Activated CD4-positive, alpha-beta T cell treated with anti-CD3 and anti-CD28 coated beads for 36 hours (primary cell): ENCODE data around the gene TMEM141. TPM values are rescaled to one million over a fixed set of nuclear protein-coding genes. Genes with fewer than 3 reads are reported as not detected.
A peak's percentile ranks its signal among the peaks of the same experiment; 100 is the strongest.
"Not testable (repeated sequence)": the region's sequence is repeated elsewhere in the genome, so short reads cannot be mapped to it uniquely, and the experiment has no call there.

Experiments used
- ATAC-seq: fragments of 200-7000 bp; cut with Tn5 transposase; one replicate; pipeline ENCODE4 v1.10.0; 2021; ENCODE audit warnings: mild to moderate bottlenecking, moderate library complexity
- CTCF ChIA-PET: fragments of 350-600 bp; sonication (Branson Sonifier 250); formaldehyde crosslinking; loops from one replicate; lab custom pipeline; 2021; ENCODE audit warnings: antibody characterized with exemption; lab: Charles Lee
- POLR2A ChIA-PET: fragments of 350-600 bp; sonication (Branson Sonifier 250); formaldehyde crosslinking; loops from one replicate; lab custom pipeline; 2021; ENCODE audit warnings: antibody characterized with exemption, inconsistent platforms; lab: Charles Lee
- DNase-seq: peaks from one replicate; pipeline ENCODE4 v3.0.0-alpha.2; 2020
- H3K27ac Mint-ChIP-seq: one replicate; pipeline ENCODE4 v1.8.0; 2021; ENCODE audit warnings: mixed read lengths
- H3K27me3 Mint-ChIP-seq: one replicate; pipeline ENCODE4 v1.8.0; 2021; ENCODE audit warnings: mixed read lengths
- H3K36me3 Mint-ChIP-seq: one replicate; pipeline ENCODE4 v1.8.0; 2021; ENCODE audit warnings: low read depth, mixed read lengths
- H3K4me1 Mint-ChIP-seq: one replicate; pipeline ENCODE4 v1.8.0; 2021; ENCODE audit warnings: mixed read lengths
- H3K4me3 Mint-ChIP-seq: one replicate; pipeline ENCODE4 v1.8.0; 2021; ENCODE audit warnings: mild to moderate bottlenecking, moderate library complexity, mixed read lengths
- H3K9me3 Mint-ChIP-seq: one replicate; pipeline ENCODE4 v1.8.0; 2021; ENCODE audit warnings: low read depth, mixed read lengths
- intact Hi-C, 2 experiments: fragments of 100-400 bp; cut with DNase I in 1 of 2; cut with micrococcal nuclease in 1 of 2; formaldehyde crosslinking; loops; one replicate each; pipeline versions ENCODE4 v1.14.2 to v1.15.1; 2022 to 2024; cut with DNase I, micrococcal nuclease
- total RNA-seq, 2 experiments: library from RNA; stranded (reverse); gene quantifications; one replicate each; pipeline ENCODE4 v1.2.3, GENCODE V29; 2021

Gene TMEM141
- total RNA-seq, 2 experiments from 2014 or later, result 30.9 to 47.1 TPM

DNA sequence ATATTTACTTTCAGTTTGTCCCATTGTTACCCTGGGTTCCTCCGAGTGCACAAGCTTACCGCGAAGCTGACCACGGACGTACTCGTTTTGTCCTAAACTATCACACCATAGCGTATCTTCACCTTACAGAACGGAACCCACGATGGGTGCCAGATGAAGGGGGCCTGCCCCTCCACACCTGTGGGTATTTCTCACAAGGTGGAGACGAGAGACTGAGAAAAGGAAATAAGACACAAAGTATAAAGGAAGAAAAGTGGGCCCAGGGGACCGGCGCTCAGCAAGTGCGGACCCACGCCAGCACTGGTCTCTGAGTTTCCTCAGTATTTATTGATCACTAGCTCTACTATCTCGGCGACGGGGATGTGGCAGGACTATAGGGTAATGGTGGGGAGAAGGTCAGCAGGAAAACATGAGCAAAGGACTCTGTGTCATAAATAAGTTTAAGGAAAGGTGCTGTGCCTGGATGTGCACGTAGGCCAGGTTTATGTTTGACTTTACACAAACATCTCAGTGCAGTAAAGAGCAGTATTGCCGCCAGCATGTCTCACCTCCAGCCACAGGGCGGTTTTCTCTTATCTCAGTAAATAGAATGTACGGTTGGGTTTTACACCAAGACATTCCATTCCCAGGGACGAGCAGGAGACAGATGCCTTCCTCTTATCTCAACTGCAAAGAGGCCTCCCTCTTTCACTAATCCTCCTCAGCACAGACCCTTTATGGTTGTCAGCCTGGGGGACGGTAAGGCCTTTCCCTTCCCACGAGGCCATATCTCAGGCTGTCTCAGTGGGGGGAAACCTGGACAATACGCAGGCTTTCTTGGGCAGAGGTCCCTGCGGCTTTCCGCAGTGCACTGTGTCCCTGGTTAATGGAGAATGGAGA, 2.3 kb upstream of the TMEM141 start:
- intact Hi-C loops, result loop anchor here in 1 of 2 experiments (10.0 kb wide), 2 partner anchors 276 to 436 kb away; partner anchors contain the start of genes CYSRT1, RNF208 and RNF224
- not testable (repeated sequence) for H3K27me3 Mint-ChIP-seq, H3K27ac Mint-ChIP-seq, H3K9me3 Mint-ChIP-seq, H3K36me3 Mint-ChIP-seq, ATAC-seq, DNase-seq, H3K4me3 Mint-ChIP-seq
- ChIA-PET CTCF (interaction anchor here (0.7 to 2.5 kb wide), 6 partner anchors 11 to 275 kb away, joined by 3 to 17 read pairs (median 5); no protein-coding TSS in a partner anchor), POLR2A (interaction anchor here (0.6 kb wide), 1 partner anchor 84 kb away, joined by 3 read pairs; no protein-coding TSS in a partner anchor)
- H3K4me1 Mint-ChIP-seq, result peaks cover 19% of the 10 kb centered on the region

DNA sequence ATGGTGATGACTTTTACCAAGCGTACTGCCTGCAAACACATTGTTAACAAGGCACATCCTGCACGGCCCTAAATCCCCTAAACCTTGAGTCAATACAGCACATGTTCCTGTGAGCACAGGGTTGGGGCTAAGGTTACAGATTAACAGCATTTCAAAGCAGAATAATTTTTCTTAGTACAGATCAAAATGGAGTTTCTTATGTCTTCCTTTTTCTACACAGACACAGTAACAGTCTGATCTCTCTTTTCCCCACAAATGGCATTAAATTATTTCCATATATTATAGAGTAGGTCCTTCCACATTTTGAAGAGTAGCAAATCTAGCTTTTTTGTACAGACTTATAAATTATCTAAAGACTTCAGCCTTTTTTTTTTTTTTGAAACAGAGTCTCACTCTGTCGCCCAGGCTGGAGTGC, 1.6 kb upstream of the TMEM141 start:
- peaks cover 19% of the 10 kb centered on the region for H3K4me1 Mint-ChIP-seq
- H3K27ac Mint-ChIP-seq, result no peak overlapping the region
- POLR2A ChIA-PET, result no interaction called here
- H3K36me3 Mint-ChIP-seq, result no peaks in the 10 kb centered on the region
- DNase-seq (no peak), ATAC-seq (no peak)
- H3K27me3 Mint-ChIP-seq, result no peaks in the 10 kb centered on the region
- intact Hi-C loops, result loop anchor here in 1 of 2 experiments (10.0 kb wide), 2 partner anchors 275 to 435 kb away; partner anchors contain the start of genes CYSRT1, RNF208 and RNF224
- H3K9me3 Mint-ChIP-seq, result no peaks in the 10 kb centered on the region
- CTCF ChIA-PET, result interaction anchor here (1.5 to 1.7 kb wide), 2 partner anchors 17 to 240 kb away, joined by 3 to 7 read pairs; no protein-coding TSS in a partner anchor
- no peak overlapping the region for H3K4me3 Mint-ChIP-seq

DNA sequence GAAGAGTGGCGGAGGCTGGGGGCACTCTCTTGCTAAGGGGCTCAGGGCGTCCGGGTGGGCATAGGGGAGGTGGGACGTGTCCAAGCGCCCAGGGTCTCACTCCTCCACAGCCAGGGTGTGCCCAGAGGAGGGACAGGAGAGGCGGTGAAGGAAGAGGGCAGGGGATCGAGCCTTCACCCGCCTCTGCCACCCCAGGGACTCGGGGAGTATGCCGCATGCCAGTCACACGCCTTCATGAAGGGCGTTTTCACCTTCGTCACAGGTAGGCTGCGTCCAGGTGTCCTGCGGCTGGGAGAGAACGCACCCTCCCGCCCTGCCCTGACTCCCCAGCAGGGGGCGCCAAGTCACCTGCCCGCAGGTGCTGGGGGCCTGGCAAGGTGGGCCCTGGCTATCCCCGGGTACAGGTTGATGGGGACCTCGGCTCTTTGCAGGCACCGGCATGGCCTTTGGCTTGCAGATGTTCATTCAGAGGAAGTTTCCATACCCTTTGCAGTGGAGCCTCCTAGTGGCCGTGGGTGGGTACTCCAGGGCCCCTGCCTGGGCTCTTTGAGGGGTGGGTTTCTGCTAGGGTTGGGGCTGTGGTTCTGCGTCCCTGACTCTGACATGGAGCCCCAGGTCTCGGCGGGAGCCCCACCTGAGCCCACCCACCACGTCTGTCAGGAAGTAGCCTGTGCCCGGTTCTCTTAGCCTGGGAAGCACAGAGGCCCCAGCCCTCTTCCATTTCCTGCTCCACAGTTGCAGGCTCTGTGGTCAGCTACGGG, 552 bp downstream of the TMEM141 start:
- peak; percentile 80 for DNase-seq
- Mint-ChIP-seq H3K36me3 (no peaks in the 10 kb centered on the region), H3K27ac (peak overlapping the region; percentile 84), H3K4me1 (peaks cover 26% of the 10 kb centered on the region), H3K4me3 (peak overlapping the region; percentile 80), H3K9me3 (no peaks in the 10 kb centered on the region), H3K27me3 (no peaks in the 10 kb centered on the region)
- peak; percentile 8 for ATAC-seq
- POLR2A ChIA-PET, result no interaction called here
- intact Hi-C loops, result loop anchor here (1.0 to 10.0 kb wide), 28 partner anchors 9 to 813 kb away; partner anchors contain the start of genes PAXX (in 2 of the 2), PHPT1 (in 2 of the 2), TRAF2 (in 2 of the 2) and ANAPC2 (in 1 of the 2)
- CTCF ChIA-PET, result interaction anchor here (0.6 to 1.2 kb wide), 6 partner anchors 10 to 505 kb away, joined by 3 to 5 read pairs (median 3); no protein-coding TSS in a partner anchor

DNA sequence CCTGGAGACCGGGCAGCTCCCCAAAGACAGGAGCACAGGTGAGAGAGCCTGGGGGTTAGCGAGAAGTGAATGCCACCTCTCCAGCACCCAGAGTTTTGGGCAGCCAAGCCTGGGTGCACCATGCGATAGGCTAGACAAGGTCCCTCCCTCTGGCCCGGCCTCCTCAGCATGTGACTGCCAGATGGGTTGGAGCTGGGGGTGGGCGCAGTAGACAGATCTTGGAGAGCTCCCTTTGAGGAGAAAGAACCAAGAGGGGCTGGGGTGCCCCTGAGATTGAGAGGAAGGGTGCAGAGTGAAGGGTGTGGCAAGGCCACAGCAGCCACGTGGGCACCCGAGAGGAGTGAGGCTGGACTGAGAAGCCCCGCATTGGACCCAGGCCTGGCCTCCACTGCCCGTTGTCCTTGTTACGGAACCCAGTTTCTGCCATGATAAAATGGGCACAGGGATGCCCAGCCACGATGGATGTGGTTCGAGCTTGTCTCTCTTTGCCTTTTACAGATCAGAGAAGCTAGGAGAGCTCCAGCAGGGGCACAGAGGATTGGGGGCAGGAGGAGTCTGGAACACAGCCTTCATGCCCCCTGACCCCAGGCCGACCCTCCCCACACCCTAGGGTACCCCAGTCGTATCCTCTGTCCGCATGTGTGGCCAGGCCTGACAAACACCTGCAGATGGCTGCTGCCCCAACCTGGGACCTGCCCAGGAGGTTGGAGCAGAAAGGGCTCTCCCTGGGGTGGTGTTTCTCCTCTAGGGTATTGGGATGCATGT, 1.4 kb downstream of the TMEM141 start:
- ATAC-seq, result no peak
- peak; percentile 34 for DNase-seq
- no peaks in the 10 kb centered on the region for H3K27me3 Mint-ChIP-seq
- peak overlapping the region; percentile 80 for H3K4me3 Mint-ChIP-seq
- CTCF ChIA-PET, result interaction anchor here (0.5 to 1.2 kb wide), 9 partner anchors 10 to 506 kb away, joined by 3 to 5 read pairs (median 3); no protein-coding TSS in a partner anchor
- peaks cover 28% of the 10 kb centered on the region for H3K4me1 Mint-ChIP-seq
- H3K9me3 Mint-ChIP-seq, result no peaks in the 10 kb centered on the region
- H3K36me3 Mint-ChIP-seq, result no peaks in the 10 kb centered on the region
- POLR2A ChIA-PET, result no interaction called here
- H3K27ac Mint-ChIP-seq, result peak overlapping the region; percentile 70
- intact Hi-C loops, result loop anchor here (5.0 to 10.0 kb wide), 3 partner anchors 95 to 548 kb away; partner anchors contain the start of genes QSOX2 (in 1 of the 2) and TRAF2 (in 1 of the 2)

DNA sequence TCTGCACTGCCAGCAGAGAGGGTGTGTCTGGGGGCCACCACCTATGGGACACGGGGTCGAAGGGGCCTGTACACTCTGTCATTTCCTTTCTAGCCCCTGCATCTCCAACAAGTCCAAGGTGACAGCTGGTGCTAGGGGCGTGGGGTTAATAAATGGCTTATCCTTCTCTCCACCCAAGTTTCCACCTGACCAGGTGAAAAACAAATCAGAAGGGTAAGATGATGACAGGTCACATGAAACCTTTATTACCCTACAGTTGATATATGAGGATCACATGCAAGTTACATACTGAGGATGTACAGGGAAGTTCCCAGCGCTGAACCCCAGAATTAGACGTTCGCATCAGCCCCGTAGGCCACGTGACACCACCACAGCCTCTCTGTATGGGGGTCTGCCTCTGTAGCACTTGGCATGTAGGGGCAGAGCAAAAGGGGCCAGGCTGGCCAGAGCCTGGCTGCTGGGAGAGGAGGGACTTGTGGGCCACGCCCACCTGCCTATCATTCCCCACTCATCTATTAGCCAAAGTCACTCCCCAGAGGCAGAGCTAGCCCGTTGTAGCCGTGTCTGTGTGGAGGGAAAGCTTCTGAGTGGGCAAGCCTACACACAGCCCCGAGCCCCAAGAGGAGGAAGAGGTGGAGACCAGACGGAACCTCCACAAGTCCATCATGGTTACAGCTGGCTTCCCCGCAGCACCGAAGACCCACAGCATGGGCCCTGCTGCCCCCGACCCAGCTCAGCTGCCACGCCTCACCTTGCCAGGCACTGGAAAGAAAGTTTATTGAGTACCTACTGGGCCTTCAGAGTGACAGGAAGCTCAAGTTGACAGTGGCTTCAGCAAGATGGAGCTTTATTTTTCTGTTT, 2.2 kb downstream of the TMEM141 start:
- CTCF ChIA-PET, result interaction anchor here (0.7 to 1.5 kb wide), 11 partner anchors 13 to 396 kb away, joined by 3 to 8 read pairs (median 3); partner anchors contain the start of genes FUT7 and RABL6
- no peaks in the 10 kb centered on the region for H3K9me3 Mint-ChIP-seq
- H3K4me1 Mint-ChIP-seq, result peaks cover 22% of the 10 kb centered on the region
- H3K27me3 Mint-ChIP-seq, result no peaks in the 10 kb centered on the region
- intact Hi-C loops, result loop anchor here (5.0 to 10.0 kb wide), 3 partner anchors 94 to 549 kb away; partner anchors contain the start of genes QSOX2 (in 1 of the 2) and TRAF2 (in 1 of the 2)
- H3K27ac Mint-ChIP-seq, result peak overlapping the region; percentile 19
- ATAC-seq (no peak), DNase-seq (no peak)
- H3K4me3 Mint-ChIP-seq, result no peak overlapping the region
- no peaks in the 10 kb centered on the region for H3K36me3 Mint-ChIP-seq
- POLR2A ChIA-PET, result no interaction called here

DNA sequence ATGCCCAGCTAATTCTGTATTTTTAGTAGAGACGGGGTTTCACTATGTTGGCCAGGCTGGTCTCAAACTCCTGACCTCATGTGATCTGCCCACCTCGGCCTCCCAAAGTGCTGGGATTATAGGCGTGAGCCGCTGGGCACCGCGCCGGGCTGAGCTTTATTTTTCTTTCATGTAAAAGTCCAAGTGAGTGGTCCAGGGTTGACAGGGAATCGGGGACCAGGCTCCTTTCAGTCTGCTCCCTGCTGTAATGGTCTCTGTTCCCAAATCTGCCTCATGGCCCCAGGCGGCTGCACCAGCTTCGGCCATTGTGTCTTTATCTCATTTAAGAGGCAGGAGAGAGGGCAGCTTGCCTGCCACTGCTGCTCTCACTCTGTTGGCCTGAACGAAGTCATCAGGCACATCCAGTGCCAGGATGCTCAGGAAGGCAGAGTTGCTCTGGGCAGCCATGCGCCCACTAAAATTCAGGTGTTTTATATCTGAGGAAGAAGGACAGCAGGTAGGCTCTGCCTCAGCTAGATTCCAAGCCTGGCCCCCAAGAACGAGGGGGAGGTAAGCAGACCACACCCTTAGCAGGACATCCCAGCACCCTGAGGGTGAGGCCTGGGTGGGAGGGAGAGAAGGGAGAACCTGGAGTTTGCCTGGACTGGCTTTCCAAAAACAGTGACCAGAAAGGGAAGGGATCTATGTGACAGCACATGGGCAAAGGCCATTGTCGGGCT, 3.3 kb downstream of the TMEM141 start:
- ChIA-PET CTCF (interaction anchor here (0.7 to 1.5 kb wide), 4 partner anchors 12 to 241 kb away, joined by 3 to 8 read pairs (median 4); partner anchors contain the start of gene RABL6), POLR2A (no interaction called here)
- Mint-ChIP-seq H3K27me3 (no peaks in the 10 kb centered on the region), H3K4me1 (peaks cover 19% of the 10 kb centered on the region), H3K36me3 (no peaks in the 10 kb centered on the region), H3K4me3 (no peak overlapping the region), H3K27ac (no peak overlapping the region), H3K9me3 (no peaks in the 10 kb centered on the region)
- no peak for DNase-seq
- no peak for ATAC-seq
- intact Hi-C loops, result loop anchor here (5.0 to 10.0 kb wide), 3 partner anchors 93 to 550 kb away; partner anchors contain the start of genes QSOX2 (in 1 of the 2) and TRAF2 (in 1 of the 2)

DNA sequence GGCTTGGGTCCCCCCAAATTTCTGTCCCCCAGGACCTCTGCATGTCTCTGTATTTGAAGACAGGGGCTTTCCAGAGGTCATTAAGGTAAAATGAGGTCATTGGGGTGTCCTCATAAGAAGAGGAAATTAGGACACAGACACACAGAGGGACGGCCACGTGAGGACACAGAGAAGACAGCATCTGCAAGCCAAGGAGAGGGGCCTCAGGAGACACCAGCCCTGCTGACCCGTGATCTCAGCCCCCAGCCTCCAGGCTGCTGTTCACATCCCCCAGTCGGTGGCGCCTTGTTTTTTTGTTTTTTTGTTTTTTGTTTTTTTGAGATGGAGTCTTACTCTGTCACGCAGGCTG, 3.8 kb downstream of the TMEM141 start:
- Mint-ChIP-seq H3K27me3 (no peaks in the 10 kb centered on the region), H3K4me1 (peaks cover 19% of the 10 kb centered on the region), H3K9me3 (no peaks in the 10 kb centered on the region), H3K27ac (no peak overlapping the region), H3K36me3 (no peaks in the 10 kb centered on the region), H3K4me3 (no peak overlapping the region)
- no peak for DNase-seq
- intact Hi-C loops, result loop anchor here (5.0 to 10.0 kb wide), 3 partner anchors 92 to 550 kb away; partner anchors contain the start of genes QSOX2 (in 1 of the 2) and TRAF2 (in 1 of the 2)
- ATAC-seq, result no peak
- ChIA-PET CTCF (no interaction called here), POLR2A (no interaction called here)

DNA sequence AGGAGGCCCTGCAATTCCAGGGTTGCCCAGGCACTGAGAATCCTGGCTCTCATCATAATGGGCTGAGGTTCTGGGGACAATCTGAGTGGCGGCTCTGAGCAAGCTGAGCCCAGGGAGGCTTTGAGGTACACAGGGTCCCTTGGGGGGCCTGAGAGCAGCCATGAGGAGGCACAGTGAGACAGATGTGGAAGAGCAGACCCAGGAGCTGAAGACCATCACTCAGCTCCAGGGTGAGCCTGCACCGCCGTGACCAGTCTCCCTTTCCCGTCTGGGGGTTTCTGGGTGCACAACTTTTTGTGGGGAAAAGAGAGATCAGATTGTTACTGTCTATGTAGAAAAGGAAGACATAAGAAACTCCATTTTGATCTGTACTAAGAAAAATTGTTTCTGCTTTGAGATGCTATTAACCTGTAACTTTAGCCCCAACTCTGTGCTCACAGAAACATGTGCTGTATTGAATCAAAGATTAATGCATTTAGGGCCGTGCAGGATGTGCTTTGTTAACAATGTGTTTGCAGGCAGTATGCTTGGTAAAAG, 5.2 kb downstream of the TMEM141 start, which contains the start of gene CCDC183:
TSS of gene CCDC183 (plus strand) at position 101 of the 537 bp plus-strand sequence. CDS start at position 161, 60 bp downstream.
- no peak for DNase-seq
- Mint-ChIP-seq H3K4me1 (peaks cover 26% of the 10 kb centered on the region), H3K36me3 (no peaks in the 10 kb centered on the region), H3K9me3 (no peaks in the 10 kb centered on the region), H3K27me3 (peaks cover 1% of the 10 kb centered on the region), H3K4me3 (no peak within 1 kb of the TSS), H3K27ac (no peak within 1 kb of the TSS)
- ATAC-seq, result no peak
- intact Hi-C loops, result loop anchor here in 1 of 2 experiments (10.0 kb wide), 1 partner anchor 552 kb away; the partner anchor contains the start of gene QSOX2
- POLR2A ChIA-PET, result no interaction called here
- CTCF ChIA-PET, result no interaction called here
